ENCODE results near the gene MED4. TPM values are rescaled to one million over a fixed set of nuclear protein-coding genes. Genes with fewer than 3 reads are reported as not detected.
A peak's percentile ranks its signal among the peaks of the same experiment; 100 is the strongest.

MED4 gene
- total and polyA plus RNA-seq, 2 donors (not counting 1 experiment from before 2014, with no cell fraction given): 15.4 to 50.1 TPM

DNA sequence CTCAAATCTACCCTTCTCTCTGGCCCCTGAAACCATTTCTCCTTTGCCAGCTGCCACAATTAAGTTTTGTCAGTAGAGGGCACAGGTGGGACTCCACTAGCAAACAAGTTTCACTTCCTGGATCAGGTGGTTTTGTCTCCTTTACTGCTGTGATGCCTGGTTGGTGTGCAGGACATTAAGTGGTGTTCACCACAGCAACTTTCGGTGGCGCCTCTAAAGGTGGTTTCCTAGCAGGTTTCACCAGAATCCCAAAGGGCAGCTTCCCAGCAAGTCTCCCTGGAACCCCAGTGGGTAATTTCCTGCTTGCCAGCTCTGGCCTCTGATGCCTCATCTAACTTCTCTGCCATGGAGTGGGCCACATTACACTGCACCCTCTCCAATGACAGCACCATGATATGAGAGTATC is 16.6 kb downstream of the MED4 start:
- ATAC-seq (ENCODE audit: low read depth) (peak; percentile 99), DNase-seq (peak; percentile 81)
- H3K4me3 ChIP-seq (ENCODE audit: control extremely low read depth in 1 of 5, extremely low read depth in 1 of 5, insufficient read depth in 1 of 5, low read depth in 2 of 5, low read length in 4 of 5): no peak overlapping the region
- H3K27me3 ChIP-seq (replicated peaks in 1 of 4; ENCODE audit: control extremely low read depth in 1 of 4, control insufficient read depth in 3 of 4, insufficient read depth in 4 of 4, low read length in 3 of 4): no peaks in the 10 kb centered on the region
- peaks cover 5 to 6% of the 10 kb centered on the region in 2 donors for H3K4me1 ChIP-seq (ENCODE audit: control insufficient read depth in 2 of 2, insufficient read depth in 2 of 2, low read length in 2 of 2)
- no peak for TF ChIP-seq EZH2 (IDR thresholded peaks at IDR 0.05; ENCODE audit: borderline replicate concordance, insufficient read depth, low read depth, low read length, poor library complexity, severe bottlenecking)
- peak; percentile 74 for TF ChIP-seq CTCF (IDR thresholded peaks at IDR 0.05)
- no peaks in the 10 kb centered on the region for H3K79me2 ChIP-seq (ENCODE audit: control insufficient read depth, insufficient read depth, low read length)
- H4K20me1 ChIP-seq (ENCODE audit: control insufficient read depth, insufficient read depth, low read length, poor library complexity, severe bottlenecking): no peaks in the 10 kb centered on the region
- no peak overlapping the region for H3K9ac ChIP-seq (ENCODE audit: low read length)
- Mint-ChIP-seq H3K27me3 (no peaks in the 10 kb centered on the region), H3K4me3 (no peak overlapping the region), H3K27ac (peak overlapping the region; percentile 1), H3K4me1 (peaks cover 9% of the 10 kb centered on the region), H3K9me3 (ENCODE audit: insufficient read depth) (no peaks in the 10 kb centered on the region)
- peaks cover 30 to 78% of the 10 kb centered on the region in 2 experiments for H3K36me3 ChIP-seq (replicated peaks in 1 of 2; ENCODE audit: control extremely low read depth in 1 of 2, control insufficient read depth in 1 of 2, extremely low read depth in 1 of 2, insufficient read depth in 2 of 2, low read length in 1 of 2)
- peaks cover 0 to 4% (median 0%) of the 10 kb centered on the region in 3 donors for H3K9me3 ChIP-seq (ENCODE audit: control extremely low read depth in 1 of 3, control insufficient read depth in 2 of 3, insufficient read depth in 1 of 3, low read length in 2 of 3)
- intact Hi-C loops (cut with micrococcal nuclease): loop anchor here (1.0 to 5.0 kb wide), 5 partner anchors 17 to 691 kb away; partner anchors contain the start of genes ITM2B, MED4 and NUDT15
- CTCF ChIA-PET: interaction anchor here (0.7 to 2.8 kb wide), 10 partner anchors 8 to 690 kb away, joined by 3 to 27 read pairs (median 6); partner anchors contain the start of genes MED4 and NUDT15
- peak overlapping the region; percentile 17 for H3K4me2 ChIP-seq (replicated peaks; ENCODE audit: low read depth, low read length, poor library complexity, severe bottlenecking)
- POLR2A ChIA-PET: interaction anchor here (0.8 to 1.4 kb wide), 2 partner anchors 17 to 38 kb away, joined by 3 read pairs; partner anchors contain the start of gene MED4
- no peak overlapping the region for H2AFZ ChIP-seq (ENCODE audit: insufficient read depth, low read depth, low read length, poor library complexity, severe bottlenecking)
- WGBS (ENCODE audit: insufficient coverage): 21% methylated on average over 2 of the region's 2 CpGs
- peak overlapping the region in 1 of 2 donors; percentile 55 for H3K27ac ChIP-seq (ENCODE audit: low read length in 2 of 2)

GRCh38 chr13:48074006-48074405 is 20.9 kb downstream of the MED4 start:
- H3K27ac Mint-ChIP-seq: no peak overlapping the region
- TF ChIP-seq EZH2 (IDR thresholded peaks at IDR 0.05; ENCODE audit: borderline replicate concordance, insufficient read depth, low read depth, low read length, poor library complexity, severe bottlenecking): no peak
- no peak for TF ChIP-seq CTCF (IDR thresholded peaks at IDR 0.05)
- ChIA-PET CTCF (no interaction called here), POLR2A (no interaction called here)
- no peak overlapping the region for H2AFZ ChIP-seq (ENCODE audit: insufficient read depth, low read depth, low read length, poor library complexity, severe bottlenecking)
- H3K9me3 Mint-ChIP-seq (ENCODE audit: insufficient read depth): peaks cover 2% of the 10 kb centered on the region
- intact Hi-C loops (cut with micrococcal nuclease): no loop called here
- H3K27ac ChIP-seq (ENCODE audit: low read length in 2 of 2): no peak overlapping the region
- no peak overlapping the region for H3K4me2 ChIP-seq (replicated peaks; ENCODE audit: low read depth, low read length, poor library complexity, severe bottlenecking)
- ATAC-seq (ENCODE audit: low read depth) (no peak), DNase-seq (no peak)
- peaks cover 9% of the 10 kb centered on the region for H3K4me1 Mint-ChIP-seq
- peaks cover 10 to 18% (median 14%) of the 10 kb centered on the region in 3 donors for H3K9me3 ChIP-seq (ENCODE audit: control extremely low read depth in 1 of 3, control insufficient read depth in 2 of 3, insufficient read depth in 1 of 3, low read length in 2 of 3)
- peaks cover 5 to 6% of the 10 kb centered on the region in 2 donors for H3K4me1 ChIP-seq (ENCODE audit: control insufficient read depth in 2 of 2, insufficient read depth in 2 of 2, low read length in 2 of 2)
- H3K4me3 ChIP-seq (ENCODE audit: control extremely low read depth in 1 of 5, extremely low read depth in 1 of 5, insufficient read depth in 1 of 5, low read depth in 2 of 5, low read length in 4 of 5): no peak overlapping the region
- peaks cover 5% of the 10 kb centered on the region for H3K79me2 ChIP-seq (ENCODE audit: control insufficient read depth, insufficient read depth, low read length)
- H3K36me3 ChIP-seq (replicated peaks in 1 of 2; ENCODE audit: control extremely low read depth in 1 of 2, control insufficient read depth in 1 of 2, extremely low read depth in 1 of 2, insufficient read depth in 2 of 2, low read length in 1 of 2): peaks cover 33 to 66% of the 10 kb centered on the region in 2 experiments
- WGBS (ENCODE audit: insufficient coverage): 91% methylated on average over 1 of the region's 2 CpGs
- H3K27me3 Mint-ChIP-seq: no peaks in the 10 kb centered on the region
- H3K27me3 ChIP-seq (replicated peaks in 1 of 4; ENCODE audit: control extremely low read depth in 1 of 4, control insufficient read depth in 3 of 4, insufficient read depth in 4 of 4, low read length in 3 of 4): no peaks in the 10 kb centered on the region
- no peak overlapping the region for H3K9ac ChIP-seq (ENCODE audit: low read length)
- H4K20me1 ChIP-seq (ENCODE audit: control insufficient read depth, insufficient read depth, low read length, poor library complexity, severe bottlenecking): no peaks in the 10 kb centered on the region
- no peak overlapping the region for H3K4me3 Mint-ChIP-seq
